Activated T-helper 1 cell treated with anti-CD3 and anti-CD28 coated beads, Interleukin-12 subunit alpha, Interleukin-12 subunit beta, Interleukin-2, Interleukin-4 antibody, amounts not matched to agents 30 ng/mL and 10 ng/mL and 1 ng/mL, durations not matched to agents 14 hours and 24 hours and 36 hours (primary cell): Measurements from ENCODE around the gene GALC. TPM values are rescaled to one million over a fixed set of nuclear protein-coding genes. Genes with fewer than 3 reads are reported as not detected.

ENCODE experiments used
- DNase-seq: peaks from one replicate; pipeline ENCODE4 v3.0.0; 2021; ENCODE audit warnings: low spot score
- H3K27ac Mint-ChIP-seq: one replicate; pipeline ENCODE4 v1.8.0; 2021; ENCODE audit warnings: mild to moderate bottlenecking, mixed read lengths
- H3K27me3 Mint-ChIP-seq: one replicate; pipeline ENCODE4 v1.8.0; 2022; ENCODE audit warnings: mild to moderate bottlenecking, moderate library complexity, mixed read lengths; ENCODE audit not compliant: insufficient read depth
- H3K36me3 Mint-ChIP-seq: one replicate; pipeline ENCODE4 v1.8.0; 2021; ENCODE audit warnings: low read depth, mixed read lengths
- H3K4me1 Mint-ChIP-seq: one replicate; pipeline ENCODE4 v1.8.0; 2021; ENCODE audit warnings: low read depth, mixed read lengths
- H3K4me3 Mint-ChIP-seq: one replicate; pipeline ENCODE4 v1.8.0; 2021; ENCODE audit warnings: mild to moderate bottlenecking, moderate library complexity, mixed read lengths
- H3K9me3 Mint-ChIP-seq: one replicate; pipeline ENCODE4 v1.8.0; 2021; ENCODE audit warnings: mixed read lengths
- intact Hi-C: fragments of 100-400 bp; cut with micrococcal nuclease; formaldehyde crosslinking; loops from one replicate; pipeline ENCODE4 v1.15.1; 2024
- total RNA-seq: library from RNA; stranded (reverse); gene quantifications from 2 replicates; pipeline ENCODE4 v1.2.3, GENCODE V29; 2022

GALC gene
- total RNA-seq, 1 donor from 2014 or later: 8.6 TPM

DNA sequence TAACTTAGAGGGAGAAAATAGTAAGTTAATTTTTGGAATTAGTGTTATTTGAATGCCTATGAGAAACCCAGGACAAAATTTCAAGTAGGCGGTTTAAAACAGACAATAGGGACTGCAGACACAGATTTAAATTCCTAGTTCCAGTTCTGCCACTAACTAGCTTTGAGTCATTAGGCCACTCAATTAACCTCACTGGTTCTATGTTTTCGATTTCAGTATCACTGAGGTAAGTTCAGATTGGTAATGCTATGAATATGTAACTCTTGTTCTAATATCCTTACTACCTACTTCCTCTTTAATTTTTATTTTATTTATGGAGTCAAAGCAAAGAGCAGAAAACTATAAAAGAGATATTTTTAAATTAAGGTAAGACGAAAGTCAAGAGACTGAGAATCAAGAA, 52.6 kb downstream of the GALC start:
- no peak overlapping the region for H3K4me3 Mint-ChIP-seq
- H3K4me1 Mint-ChIP-seq: no peaks in the 10 kb centered on the region
- no peaks in the 10 kb centered on the region for H3K9me3 Mint-ChIP-seq
- intact Hi-C loops: loop anchor here (10.0 kb wide), 2 partner anchors 444 to 624 kb away; partner anchors contain the start of genes SPATA7 and ZC3H14
- no peaks in the 10 kb centered on the region for H3K27me3 Mint-ChIP-seq
- no peak overlapping the region for H3K27ac Mint-ChIP-seq
- DNase-seq: no peak
- H3K36me3 Mint-ChIP-seq: peaks cover 11% of the 10 kb centered on the region

DNA sequence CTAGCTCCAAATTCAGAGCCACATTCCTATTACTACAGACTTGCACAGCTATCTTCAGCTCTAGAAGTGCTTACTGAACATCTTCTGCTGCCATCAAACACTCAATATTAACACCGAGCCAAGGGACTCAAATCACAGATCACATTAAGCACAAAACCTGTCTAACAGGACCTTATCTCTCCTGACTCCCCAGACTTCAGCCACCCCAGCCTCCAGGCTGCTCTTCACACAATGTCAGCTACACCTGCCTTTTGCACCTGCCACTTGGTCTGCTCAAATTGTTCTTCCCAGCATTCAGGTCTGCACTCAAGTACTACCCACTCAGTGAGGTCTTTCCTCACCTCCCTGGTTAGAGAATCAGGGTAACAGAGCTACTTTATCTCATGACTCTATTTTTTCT, 57.1 kb downstream of the GALC start:
- DNase-seq: no peak
- Mint-ChIP-seq H3K27me3 (no peaks in the 10 kb centered on the region), H3K4me3 (no peak overlapping the region), H3K36me3 (peaks cover 9% of the 10 kb centered on the region), H3K4me1 (no peaks in the 10 kb centered on the region), H3K9me3 (no peaks in the 10 kb centered on the region), H3K27ac (no peak overlapping the region)
- intact Hi-C loops: no loop called here

DNA sequence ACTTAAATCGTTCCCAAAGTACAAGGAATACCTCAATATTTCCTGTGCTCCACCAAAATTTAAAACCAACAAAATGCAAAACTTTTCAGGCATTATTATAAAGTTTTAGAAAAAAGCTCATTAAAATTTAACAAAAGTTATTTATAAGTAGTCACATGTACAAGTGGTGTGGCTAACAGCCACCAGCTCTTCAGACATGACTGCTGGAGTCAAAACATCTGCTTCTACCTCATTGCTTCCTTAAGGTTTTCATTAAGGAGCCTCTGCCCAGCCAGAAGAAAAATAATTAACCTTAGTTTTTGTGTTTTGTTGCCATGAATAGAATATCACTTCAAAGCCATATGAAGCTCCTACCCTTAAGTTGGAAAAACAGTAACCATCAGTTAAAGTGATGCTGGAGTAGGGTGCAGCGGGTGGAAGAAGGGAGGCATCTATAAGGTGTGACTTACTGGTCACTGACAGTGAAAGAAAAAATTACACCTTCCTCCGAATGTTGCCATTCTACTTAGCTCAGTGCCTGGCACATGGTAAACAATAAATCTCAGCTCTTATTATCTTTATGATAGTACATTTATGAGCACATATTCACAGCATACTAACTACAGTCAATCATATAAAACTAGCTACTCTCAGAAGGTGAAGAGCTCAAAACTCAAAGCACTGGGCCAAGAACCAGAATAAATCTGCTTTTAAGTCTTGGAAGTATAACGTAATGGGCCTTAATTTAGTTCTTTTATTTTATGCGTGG, 57.7 kb downstream of the GALC start:
- intact Hi-C loops: no loop called here
- Mint-ChIP-seq H3K4me3 (no peak overlapping the region), H3K36me3 (peaks cover 8% of the 10 kb centered on the region), H3K4me1 (no peaks in the 10 kb centered on the region), H3K27me3 (no peaks in the 10 kb centered on the region), H3K27ac (no peak overlapping the region), H3K9me3 (no peaks in the 10 kb centered on the region)
- DNase-seq: no peak

DNA sequence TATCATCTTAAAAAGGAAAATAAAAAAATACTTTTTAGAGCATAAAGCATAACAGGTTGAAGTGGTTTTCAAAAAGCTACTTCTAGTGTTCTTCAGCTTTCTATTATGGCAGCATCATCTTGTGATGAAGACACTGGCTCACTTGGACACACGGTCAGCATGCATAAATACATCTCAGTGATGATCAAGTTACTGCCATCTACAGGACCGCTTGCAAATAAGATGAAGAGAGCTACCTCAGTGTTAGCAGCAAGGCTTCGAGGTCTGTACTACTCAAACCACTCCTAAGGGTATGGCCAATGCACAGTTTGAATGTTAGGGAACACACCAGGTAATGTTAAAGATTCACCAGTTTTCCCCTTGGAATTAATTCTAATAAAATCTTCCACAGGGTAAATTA, 58.8 kb downstream of the GALC start:
- peaks cover 7% of the 10 kb centered on the region for H3K36me3 Mint-ChIP-seq
- intact Hi-C loops: no loop called here
- no peak for DNase-seq
- no peaks in the 10 kb centered on the region for H3K27me3 Mint-ChIP-seq
- no peak overlapping the region for H3K4me3 Mint-ChIP-seq
- no peaks in the 10 kb centered on the region for H3K9me3 Mint-ChIP-seq
- no peak overlapping the region for H3K27ac Mint-ChIP-seq
- no peaks in the 10 kb centered on the region for H3K4me1 Mint-ChIP-seq

DNA sequence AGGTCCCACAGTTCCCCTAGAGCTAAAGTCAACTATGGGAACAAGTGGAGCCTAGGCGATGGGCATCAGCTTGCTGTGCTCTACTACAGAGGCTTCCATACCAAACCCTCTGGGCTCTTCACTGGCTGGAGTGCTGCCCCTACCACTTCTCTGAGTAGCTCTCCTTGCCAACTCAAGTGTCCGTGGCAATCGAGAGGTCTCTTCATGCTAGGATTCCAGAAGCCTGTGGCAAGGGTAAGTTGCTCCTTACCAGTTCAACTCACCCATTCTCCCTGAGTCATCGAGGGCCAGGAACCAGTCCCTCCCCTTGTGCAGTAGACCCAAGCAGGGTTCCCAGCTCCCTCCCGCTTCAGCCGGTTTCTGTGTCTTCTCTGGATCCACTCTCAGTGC, 76.1 kb downstream of the GALC start:
- Mint-ChIP-seq H3K4me1 (no peaks in the 10 kb centered on the region), H3K9me3 (no peaks in the 10 kb centered on the region), H3K27me3 (peaks cover 2% of the 10 kb centered on the region), H3K36me3 (no peaks in the 10 kb centered on the region), H3K4me3 (no peak overlapping the region), H3K27ac (no peak overlapping the region)
- DNase-seq: no peak
- intact Hi-C loops: no loop called here

DNA sequence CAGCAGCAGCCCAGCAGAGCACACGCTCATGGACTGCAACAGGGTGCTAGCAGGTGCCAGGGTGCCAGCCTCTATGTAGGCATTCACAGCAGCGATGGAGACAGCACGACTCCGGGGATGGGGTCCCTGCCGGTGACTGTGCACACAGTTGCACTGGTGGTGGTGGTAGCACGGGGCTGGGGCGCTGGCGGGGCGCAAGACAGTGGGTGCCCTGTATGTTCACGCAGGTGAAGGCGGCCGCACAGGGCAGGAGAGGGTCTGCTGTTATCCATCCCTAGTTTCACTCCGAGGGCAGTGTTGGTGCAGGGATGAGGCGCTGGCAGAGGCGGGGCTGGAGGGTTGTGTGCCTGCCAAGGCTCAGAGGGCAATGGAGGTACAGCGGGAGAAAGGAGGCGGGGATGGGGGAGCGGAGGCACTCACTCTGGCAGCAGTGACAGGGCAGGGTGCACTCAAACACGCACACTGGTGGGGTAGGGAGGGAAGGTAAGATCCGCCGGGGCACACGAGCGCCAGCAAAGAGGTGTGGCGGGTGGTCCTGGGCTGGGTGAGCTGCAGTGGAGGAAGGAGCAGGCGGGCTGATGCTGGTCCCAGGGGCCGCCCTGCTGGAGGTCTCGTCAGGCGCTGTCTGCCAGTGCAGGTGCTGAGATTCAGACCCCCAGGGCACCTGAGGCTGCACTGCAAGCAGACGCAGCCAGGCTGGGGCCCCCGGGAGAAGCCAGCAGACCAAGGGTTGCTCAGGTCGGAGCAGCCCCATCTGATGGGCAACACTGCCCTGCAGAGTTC, 76.7 kb downstream of the GALC start:
- Mint-ChIP-seq H3K4me1 (no peaks in the 10 kb centered on the region), H3K27me3 (peaks cover 6% of the 10 kb centered on the region), H3K9me3 (no peaks in the 10 kb centered on the region), H3K4me3 (no peak overlapping the region), H3K36me3 (no peaks in the 10 kb centered on the region), H3K27ac (no peak overlapping the region)
- no peak for DNase-seq
- intact Hi-C loops: no loop called here

DNA sequence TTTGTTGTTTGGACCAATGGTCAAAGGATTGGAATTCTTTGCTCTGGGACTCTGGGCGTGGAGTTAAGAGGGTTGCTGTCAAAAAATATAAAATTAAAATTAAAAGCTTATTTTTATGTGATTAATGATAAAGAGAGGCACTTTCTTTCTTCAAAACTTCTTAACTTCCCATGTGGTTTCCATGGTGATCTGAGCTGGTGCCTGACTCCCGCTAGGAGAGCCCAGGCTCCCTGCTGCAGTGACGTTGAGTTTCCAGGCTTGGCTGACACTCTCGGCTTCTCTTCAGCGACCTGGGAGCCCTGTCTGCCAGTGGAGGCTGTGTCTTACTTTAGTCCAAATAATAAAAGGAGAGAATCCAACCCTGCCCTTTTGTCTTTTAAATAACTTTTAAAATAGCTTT, 84.4 kb downstream of the GALC start:
- peaks cover 11% of the 10 kb centered on the region for H3K27me3 Mint-ChIP-seq
- no peaks in the 10 kb centered on the region for H3K4me1 Mint-ChIP-seq
- no peak for DNase-seq
- intact Hi-C loops: no loop called here
- no peak overlapping the region for H3K4me3 Mint-ChIP-seq
- H3K36me3 Mint-ChIP-seq: no peaks in the 10 kb centered on the region
- peaks cover 3% of the 10 kb centered on the region for H3K9me3 Mint-ChIP-seq
- H3K27ac Mint-ChIP-seq: no peak overlapping the region

DNA sequence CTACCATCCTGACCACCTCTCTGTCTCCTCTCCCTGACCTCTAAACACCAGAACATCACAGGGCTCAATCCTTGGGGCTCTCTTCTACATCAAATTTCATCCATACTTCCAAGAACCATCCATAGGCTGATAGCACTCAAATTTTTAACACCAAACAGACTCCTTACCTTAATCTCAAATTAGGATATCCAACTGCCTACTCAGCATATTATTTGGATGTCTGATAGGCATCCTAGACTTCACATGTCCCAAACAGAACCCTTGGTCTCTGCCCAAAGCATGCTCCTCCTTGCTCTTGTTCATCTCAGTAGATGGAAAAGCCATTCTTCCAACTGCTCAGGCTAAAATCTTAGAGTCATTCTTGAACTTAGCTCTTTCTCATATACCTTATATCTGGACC, 91.3 kb downstream of the GALC start:
- Mint-ChIP-seq H3K27ac (no peak overlapping the region), H3K36me3 (no peaks in the 10 kb centered on the region), H3K27me3 (peaks cover 6% of the 10 kb centered on the region), H3K4me1 (no peaks in the 10 kb centered on the region), H3K9me3 (no peaks in the 10 kb centered on the region), H3K4me3 (no peak overlapping the region)
- DNase-seq: no peak
- intact Hi-C loops: no loop called here

DNA sequence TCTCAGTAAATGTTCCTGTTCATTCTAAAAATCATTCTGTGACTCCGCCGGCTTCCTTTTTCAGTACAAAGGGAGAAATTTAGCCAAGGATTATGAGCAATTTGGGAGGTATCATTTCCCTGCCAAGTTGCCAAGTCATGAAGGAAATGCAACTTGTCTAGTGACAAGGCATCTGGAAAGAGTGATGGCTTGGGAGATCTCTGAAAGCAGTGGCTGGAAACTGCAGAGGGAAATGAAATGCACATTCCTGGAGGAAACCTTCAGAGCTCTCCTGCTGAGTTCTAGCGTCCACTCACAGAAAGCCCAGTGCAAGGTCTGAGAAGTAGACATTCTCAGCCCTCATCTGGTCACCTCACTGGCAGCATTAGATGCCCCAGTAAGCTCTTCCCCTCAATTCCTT, 91.7 kb downstream of the GALC start:
- intact Hi-C loops: no loop called here
- Mint-ChIP-seq H3K36me3 (no peaks in the 10 kb centered on the region), H3K4me3 (no peak overlapping the region), H3K27me3 (peaks cover 8% of the 10 kb centered on the region), H3K27ac (no peak overlapping the region), H3K4me1 (no peaks in the 10 kb centered on the region), H3K9me3 (no peaks in the 10 kb centered on the region)
- DNase-seq: no peak

DNA sequence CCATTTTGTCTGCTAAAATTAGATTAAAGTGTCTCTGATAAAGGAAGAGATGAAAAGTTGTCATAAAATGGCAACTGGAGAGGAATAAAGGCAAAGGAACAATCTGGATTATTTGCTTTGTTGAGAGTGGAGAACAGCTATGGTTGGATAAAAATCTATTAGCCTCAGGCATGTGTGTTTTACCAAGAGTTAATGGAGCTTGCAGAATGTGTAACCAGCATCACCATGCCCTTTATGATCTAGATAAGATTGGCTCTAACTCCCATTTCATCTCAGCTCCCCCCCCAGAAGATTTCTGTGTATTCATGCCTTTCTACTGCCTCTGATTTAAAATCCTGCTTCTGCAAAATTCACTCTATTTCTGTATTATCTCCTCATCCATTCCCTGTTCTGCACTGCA, 93.8 kb downstream of the GALC start:
- H3K36me3 Mint-ChIP-seq: no peaks in the 10 kb centered on the region

DNA sequence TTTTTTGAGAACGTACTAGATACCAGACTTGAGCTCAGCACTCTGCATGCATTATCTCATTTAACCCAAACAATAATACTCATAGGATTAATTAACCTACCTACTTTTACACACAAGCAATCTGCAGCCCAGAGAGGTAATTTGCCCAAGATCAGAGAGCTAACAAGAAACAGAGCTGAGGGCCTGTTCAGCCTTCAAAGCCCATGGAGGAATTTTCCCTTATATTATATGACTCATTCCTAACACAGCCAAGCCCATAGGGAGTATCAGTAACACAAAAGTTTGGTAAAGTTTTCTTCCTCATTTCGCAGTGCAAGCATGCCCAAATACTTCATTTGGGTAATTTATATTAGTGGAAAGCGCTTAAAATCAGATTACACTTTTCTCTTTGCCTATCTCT, 94.7 kb downstream of the GALC start:
- Mint-ChIP-seq H3K36me3 (no peaks in the 10 kb centered on the region), H3K4me1 (no peaks in the 10 kb centered on the region), H3K27me3 (peaks cover 3% of the 10 kb centered on the region), H3K9me3 (no peaks in the 10 kb centered on the region), H3K4me3 (no peak overlapping the region), H3K27ac (no peak overlapping the region)
- intact Hi-C loops: no loop called here
- DNase-seq: no peak

More for the DNA sequence above, 93.8 kb downstream of the GALC start:
- Mint-ChIP-seq H3K4me3 (no peak overlapping the region), H3K27me3 (peaks cover 8% of the 10 kb centered on the region), H3K9me3 (no peaks in the 10 kb centered on the region), H3K4me1 (no peaks in the 10 kb centered on the region), H3K27ac (no peak overlapping the region)
- no peak for DNase-seq
- intact Hi-C loops: no loop called here

DNA sequence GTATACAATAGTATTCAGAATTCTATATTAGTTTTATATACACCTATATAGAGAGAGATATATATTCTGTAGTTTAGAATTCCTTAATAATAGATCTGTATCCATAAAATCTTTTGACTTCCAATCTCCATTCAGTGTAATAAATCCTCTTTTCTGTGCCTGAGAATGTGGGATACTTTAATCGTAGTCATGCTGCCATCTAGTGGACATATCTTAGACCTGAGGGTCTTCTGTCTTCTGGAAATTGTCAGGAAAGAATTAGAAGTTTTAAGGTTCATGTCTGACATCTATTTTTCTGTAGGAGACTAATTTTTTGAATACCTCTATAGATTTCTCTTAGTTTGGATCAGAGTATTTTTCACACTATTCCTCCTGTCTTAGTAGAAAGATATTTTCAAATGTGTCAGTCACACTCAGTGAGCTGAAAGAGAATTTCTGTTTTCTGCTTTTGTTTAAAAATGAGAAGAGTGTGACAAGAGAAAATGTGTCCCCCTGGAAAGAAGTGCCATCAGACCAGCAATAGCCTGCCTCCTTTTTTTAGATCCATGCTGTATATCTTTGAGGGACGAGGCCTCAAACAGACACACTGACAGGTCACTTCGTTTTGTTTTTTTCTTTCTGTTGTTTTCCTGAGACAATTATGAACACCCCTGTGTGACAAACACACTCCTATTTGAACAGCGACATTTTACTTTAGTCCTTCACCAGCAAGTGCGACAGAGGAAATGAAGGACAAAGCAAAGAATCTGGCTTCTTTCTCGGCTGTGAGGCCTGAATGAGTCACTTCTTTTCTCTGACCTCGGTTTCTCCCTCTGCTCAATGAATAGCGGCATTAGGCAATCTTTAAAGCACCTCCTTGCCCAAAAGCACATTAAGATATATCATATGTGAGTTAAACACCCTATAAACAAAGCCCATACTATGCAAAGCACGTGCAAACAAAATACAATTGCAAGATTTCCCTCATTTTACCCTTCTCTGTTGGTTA, 96.3 kb downstream of the GALC start:
- Mint-ChIP-seq H3K4me3 (no peak overlapping the region), H3K4me1 (no peaks in the 10 kb centered on the region), H3K36me3 (no peaks in the 10 kb centered on the region), H3K27me3 (peaks cover 2% of the 10 kb centered on the region), H3K9me3 (no peaks in the 10 kb centered on the region), H3K27ac (no peak overlapping the region)
- DNase-seq: no peak
- intact Hi-C loops: loop anchor here (1.0 kb wide), 1 partner anchor 151 kb away; no protein-coding TSS in a partner anchor
